Body of pancreas (tissue), 4 donors: ENCODE data around the gene LETM1. TPM values are rescaled to one million over a fixed set of nuclear protein-coding genes. Genes with fewer than 3 reads are reported as not detected.
A peak's percentile ranks its signal among the peaks of the same experiment; 100 is the strongest.

ENCODE experiments used
- ATAC-seq: fragments of 150-250 bp; one replicate; pipeline ENCODE4 v1.9.1; 2016
- DNase-seq, 4 donors: peaks; one replicate each; pipeline ENCODE4 v3.0.0-alpha.2; 2019
- H3K27ac ChIP-seq, 4 donors: fragments of 200-600 bp; sonication (generic); 1 replicate in 3 of 4; 2 replicates in 1 of 4; pipeline versions ENCODE4 v1.5.1 to v1.6.1; 2016 to 2019; ENCODE audit warnings: mild to moderate bottlenecking in 1 of 4, mixed read lengths in 1 of 4, moderate library complexity in 1 of 4
- H3K27me3 ChIP-seq, 2 donors: fragments of 200-600 bp; sonication (generic); one replicate each; pipeline ENCODE4 v1.6.0; 2016; ENCODE audit warnings: mild to moderate bottlenecking in 1 of 2
- H3K36me3 ChIP-seq, 2 donors: fragments of 200-600 bp; sonication (generic); replicated peaks in 1 of 2; 2 replicates each; pipeline ENCODE4 v1.5.1; 2016; ENCODE audit warnings: low read depth in 2 of 2; ENCODE audit not compliant: insufficient read depth in 1 of 2
- H3K4me1 ChIP-seq: fragments of 200-600 bp; sonication (generic); one replicate; pipeline ENCODE4 v1.6.0; 2016
- H3K4me3 ChIP-seq, 2 donors: fragments of 200-600 bp; sonication (generic); 1 replicate in 1 of 2; 2 replicates in 1 of 2; pipeline ENCODE4 v1.5.1; 2016 to 2019
- H3K9me3 ChIP-seq, 3 donors: fragments of 200-600 bp; sonication (generic); 1 replicate in 2 of 3; 2 replicates in 1 of 3; pipeline ENCODE4 v1.5.1; 2016
- CTCF ChIP-seq, 7 experiments: fragments of 450-650 bp in 4 of 7; fragments of 200-600 bp in 3 of 7; sonication (generic) in 3 of 7; IDR thresholded peaks; one replicate each; pipeline ENCODE4 v1.5.1; 2016 to 2019; ENCODE audit warnings: antibody characterized with exemption in 7 of 7
- POLR2A ChIP-seq, 3 donors: fragments of 450-650 bp; IDR thresholded peaks; one replicate each; pipeline ENCODE4 v1.6.1; 2016; ENCODE audit warnings: antibody characterized with exemption in 3 of 3, mild to moderate bottlenecking in 2 of 3
- WGBS, 2 donors: methylation state at CpG; one replicate each; pipeline ENCODE4 v1.1.5; 2017; 5-methylcytosine and 5-hydroxymethylcytosine counted together
- intact Hi-C: fragments of 100-400 bp; cut with DNase I; formaldehyde crosslinking; loops from one replicate; pipeline ENCODE4 v1.15.1; 2023
- total RNA-seq, 2 donors: library from RNA; depleted of rRNA; stranded (reverse); fragments of >200 nt; gene quantifications; one replicate each; pipeline ENCODE4 v1.1.0, GENCODE V29; 2016

The LETM1 gene
- total RNA-seq, 2 donors from 2014 or later: 23.3 to 52.4 TPM

- no peak for TF ChIP-seq CTCF (IDR thresholded peaks at IDR 0.05)
- TF ChIP-seq POLR2A (IDR thresholded peaks at IDR 0.05): no peak
- WGBS, 2 donors: 82 to 90% methylated on average over 7 to 9 of the region's 9 CpGs
- Histone ChIP-seq H3K4me1 (peaks cover 59% of the 10 kb centered on the region), H3K36me3 (no peaks in the 10 kb centered on the region), H3K4me3 (no peak overlapping the region), H3K27me3 (no peaks in the 10 kb centered on the region), H3K9me3 (no peaks in the 10 kb centered on the region), H3K27ac (peak overlapping the region in 3 of 4 donors; percentile 90 to 93 (median 90))
- intact Hi-C loops: no loop called here
- DNase-seq (no peak), ATAC-seq (no peak)
Observed at GRCh38 chr4:1764670-1765069, 91.3 kb downstream of the LETM1 start.

- ATAC-seq (peak; percentile 21), DNase-seq (peak in 3 of 4 donors; percentile 49 to 60 (median 50))
- no peaks in the 10 kb centered on the region for H3K27me3 ChIP-seq
- H3K9me3 ChIP-seq: no peaks in the 10 kb centered on the region
- peak overlapping the region in 3 of 4 donors; percentile 52 to 93 (median 54) for H3K27ac ChIP-seq
- TF ChIP-seq POLR2A (IDR thresholded peaks at IDR 0.05): peak in 2 of 3 donors; percentile 7 to 16
- TF ChIP-seq CTCF (IDR thresholded peaks at IDR 0.05): peak in 2 of 7 experiments; percentile 12 to 25
- H3K4me3 ChIP-seq: no peak overlapping the region
- 24% methylated on average over 26 of the region's 36 CpGs; no CpG with 5 or more reads in 1 of the 2 donors for WGBS, 2 donors
- no peaks in the 10 kb centered on the region for H3K36me3 ChIP-seq
- peaks cover 48% of the 10 kb centered on the region for H3K4me1 ChIP-seq
- intact Hi-C loops: no loop called here
Observed at GRCh38 chr4:1763550-1764080, 92.3 kb downstream of the LETM1 start.

GRCh38 chr4:1763070-1763549, 92.8 kb downstream of the LETM1 start:
- H3K4me1 ChIP-seq: peaks cover 43% of the 10 kb centered on the region
- DNase-seq (no peak), ATAC-seq (no peak)
- no peak for TF ChIP-seq CTCF (IDR thresholded peaks at IDR 0.05)
- no peak for TF ChIP-seq POLR2A (IDR thresholded peaks at IDR 0.05)
- no peaks in the 10 kb centered on the region for H3K27me3 ChIP-seq
- intact Hi-C loops: no loop called here
- WGBS, 2 donors: 32 to 58% methylated on average over 6 to 31 of the region's 31 CpGs
- H3K27ac ChIP-seq: peak overlapping the region in 3 of 4 donors; percentile 52 to 93 (median 54)
- H3K9me3 ChIP-seq: no peaks in the 10 kb centered on the region
- no peaks in the 10 kb centered on the region for H3K36me3 ChIP-seq
- H3K4me3 ChIP-seq: no peak overlapping the region

GRCh38 chr4:1762264-1763010, 93.5 kb downstream of the LETM1 start:
- H3K27ac ChIP-seq: no peak overlapping the region
- no peak overlapping the region for H3K4me3 ChIP-seq
- no peaks in the 10 kb centered on the region for H3K9me3 ChIP-seq
- peaks cover 41% of the 10 kb centered on the region for H3K4me1 ChIP-seq
- TF ChIP-seq CTCF (IDR thresholded peaks at IDR 0.05) (no peak), POLR2A (IDR thresholded peaks at IDR 0.05) (no peak)
- ATAC-seq (no peak), DNase-seq (no peak)
- no peaks in the 10 kb centered on the region for H3K36me3 ChIP-seq
- no peaks in the 10 kb centered on the region for H3K27me3 ChIP-seq
- intact Hi-C loops: no loop called here
- WGBS, 2 donors: 53 to 68% methylated on average over 3 to 20 of the region's 20 CpGs

Other genes starting within 250 kb of the LETM1 start
- gene FAM53A, start 171.8 kb downstream of the LETM1 start, total RNA-seq: 1 to 10 TPM in 1 of 2 donors, under 1 TPM in 1; 0.66 to 2.3 TPM
- gene SLBP, start 143.8 kb downstream of the LETM1 start, total RNA-seq: 10 to 100 TPM; 23.7 to 26.2 TPM
- gene TMEM129, start 134.8 kb downstream of the LETM1 start, total RNA-seq: 10 to 100 TPM; 26.7 to 53.1 TPM
- gene TACC3, start 134.6 kb downstream of the LETM1 start, total RNA-seq: 1 to 10 TPM; 5.7 to 8.9 TPM
- 100 to 1,000 TPM; 114 to 196 TPM for gene FGFR3, start 62.9 kb downstream of the LETM1 start, total RNA-seq
- 10 to 100 TPM; 38.1 to 40.2 TPM for gene NSD2, start 15.2 kb upstream of the LETM1 start, total RNA-seq
- gene NELFA, start 152.8 kb upstream of the LETM1 start, total RNA-seq: 10 to 100 TPM; 19.7 to 74.5 TPM
- gene NAT8L, start 203.2 kb upstream of the LETM1 start, total RNA-seq: 10 to 100 TPM in 1 of 2 donors, 1 to 10 TPM in 1; 3.6 to 18.8 TPM